Superior temporal gyrus (tissue), 1 donor: ENCODE results near the gene MAN1A2.
"Not testable (repeated sequence)": the region's sequence is repeated elsewhere in the genome, so short reads cannot be mapped to it uniquely, and the experiment has no call there.

Experiments
- DNase-seq: peaks from one replicate; pipeline ENCODE4 v3.0.0-alpha.2; 2016; ENCODE audit errors: extremely low spot score

The MAN1A2 gene

GRCh38 chr1:117396636-117397035, 29.4 kb downstream of the MAN1A2 start:
- DNase-seq, result no peak

GRCh38 chr1:117398957-117399356, 31.7 kb downstream of the MAN1A2 start:
- DNase-seq, result no peak

GRCh38 chr1:117401761-117402160, 34.5 kb downstream of the MAN1A2 start:
- no peak for DNase-seq

- no peak for DNase-seq
These were observed 36.3 kb downstream of the MAN1A2 start for GRCh38 chr1:117403597-117403996.

GRCh38 chr1:117405042-117405441, 37.8 kb downstream of the MAN1A2 start:
- DNase-seq, result no peak

- no peak for DNase-seq
These were observed 45.2 kb downstream of the MAN1A2 start for GRCh38 chr1:117412472-117412871.

- DNase-seq, result no peak
These were observed 46.2 kb downstream of the MAN1A2 start for GRCh38 chr1:117413412-117413811.

- DNase-seq, result no peak
These were observed 47.7 kb downstream of the MAN1A2 start for GRCh38 chr1:117414943-117415342.

- no peak for DNase-seq
These were observed 48.8 kb downstream of the MAN1A2 start for GRCh38 chr1:117416004-117416403.

GRCh38 chr1:117416546-117417125, 49.4 kb downstream of the MAN1A2 start:
- DNase-seq, result no peak

- DNase-seq, result no peak
These were observed 57.9 kb downstream of the MAN1A2 start for GRCh38 chr1:117425050-117425734.

GRCh38 chr1:117427297-117427696, 60.0 kb downstream of the MAN1A2 start:
- no peak for DNase-seq

- DNase-seq, result no peak
These were observed 66.7 kb downstream of the MAN1A2 start for GRCh38 chr1:117433943-117434342.

GRCh38 chr1:117436513-117436912, 69.3 kb downstream of the MAN1A2 start:
- peak; percentile 71 for DNase-seq

- no peak for DNase-seq
These were observed 80.4 kb downstream of the MAN1A2 start for GRCh38 chr1:117447661-117448060.

- no peak for DNase-seq
These were observed 85.0 kb downstream of the MAN1A2 start for GRCh38 chr1:117452216-117452615.

- DNase-seq, result no peak
These were observed 86.7 kb downstream of the MAN1A2 start for GRCh38 chr1:117453958-117454357.

- DNase-seq, result not testable (repeated sequence)
These were observed 91.2 kb downstream of the MAN1A2 start for GRCh38 chr1:117458410-117458809.

- no peak for DNase-seq
These were observed 99.5 kb downstream of the MAN1A2 start for GRCh38 chr1:117466761-117467160.

- DNase-seq, result no peak
These were observed 100.1 kb downstream of the MAN1A2 start for GRCh38 chr1:117467336-117467735.

- DNase-seq, result no peak
These were observed 105.8 kb downstream of the MAN1A2 start for GRCh38 chr1:117473063-117473462.

- DNase-seq, result not testable (repeated sequence)
These were observed 108.2 kb downstream of the MAN1A2 start for GRCh38 chr1:117475495-117475894.

- DNase-seq, result no peak
These were observed 111.8 kb downstream of the MAN1A2 start for GRCh38 chr1:117479086-117479485.

GRCh38 chr1:117481410-117481809, 114.2 kb downstream of the MAN1A2 start:
- DNase-seq, result no peak
